ENCODE results near the gene APEX2. TPM values are rescaled to one million over a fixed set of nuclear protein-coding genes. Genes with fewer than 3 reads are reported as not detected.

The APEX2 gene
- total RNA-seq, 2 experiments from 2014 or later = 6.4 to 7.2 TPM

DNA sequence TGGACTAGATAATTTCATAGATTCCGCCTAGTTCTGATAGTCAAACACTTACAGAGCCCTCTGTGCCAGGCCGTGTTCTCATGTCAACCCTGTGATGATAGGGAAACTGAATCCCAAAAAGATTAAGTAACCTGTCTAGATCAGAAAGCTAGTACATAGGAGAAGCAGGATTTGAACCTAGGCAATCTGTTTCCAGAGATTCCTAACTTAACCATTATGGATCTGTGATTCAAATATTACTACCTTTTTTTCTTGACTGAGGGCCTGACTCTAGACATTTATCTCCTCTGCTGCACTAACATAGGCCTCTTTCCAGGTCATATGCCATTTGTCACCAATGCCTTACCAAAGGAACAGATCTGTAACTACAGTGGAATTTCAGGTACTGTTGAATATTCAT, 29.1 kb downstream of the APEX2 start:
- Histone ChIP-seq H3K4me1 (ENCODE audit: insufficient read depth, low read length) (no peaks in the 10 kb centered on the region), H3K36me3 (ENCODE audit: insufficient read depth, low read length) (no peaks in the 10 kb centered on the region), H3K27me3 (ENCODE audit: control insufficient read depth in 1 of 2, insufficient read depth in 2 of 2, low read length in 2 of 2) (no peaks in the 10 kb centered on the region), H3K4me3 (ENCODE audit: low read length) (no peak overlapping the region), H3K9me3 (ENCODE audit: control insufficient read depth in 1 of 2, insufficient read depth in 1 of 2, low read length in 2 of 2) (no peaks in the 10 kb centered on the region), H3K27ac (ENCODE audit: low read depth in 1 of 2, low read length in 2 of 2) (no peak overlapping the region)
- ChIA-PET CTCF (no interaction called here), POLR2A (no interaction called here)
- no peaks in the 10 kb centered on the region for H3K27me3 Mint-ChIP-seq
- no peaks in the 10 kb centered on the region for H3K9me3 Mint-ChIP-seq
- no peak for ATAC-seq (ENCODE audit: poor library complexity)
- TF ChIP-seq, protein P1, sequence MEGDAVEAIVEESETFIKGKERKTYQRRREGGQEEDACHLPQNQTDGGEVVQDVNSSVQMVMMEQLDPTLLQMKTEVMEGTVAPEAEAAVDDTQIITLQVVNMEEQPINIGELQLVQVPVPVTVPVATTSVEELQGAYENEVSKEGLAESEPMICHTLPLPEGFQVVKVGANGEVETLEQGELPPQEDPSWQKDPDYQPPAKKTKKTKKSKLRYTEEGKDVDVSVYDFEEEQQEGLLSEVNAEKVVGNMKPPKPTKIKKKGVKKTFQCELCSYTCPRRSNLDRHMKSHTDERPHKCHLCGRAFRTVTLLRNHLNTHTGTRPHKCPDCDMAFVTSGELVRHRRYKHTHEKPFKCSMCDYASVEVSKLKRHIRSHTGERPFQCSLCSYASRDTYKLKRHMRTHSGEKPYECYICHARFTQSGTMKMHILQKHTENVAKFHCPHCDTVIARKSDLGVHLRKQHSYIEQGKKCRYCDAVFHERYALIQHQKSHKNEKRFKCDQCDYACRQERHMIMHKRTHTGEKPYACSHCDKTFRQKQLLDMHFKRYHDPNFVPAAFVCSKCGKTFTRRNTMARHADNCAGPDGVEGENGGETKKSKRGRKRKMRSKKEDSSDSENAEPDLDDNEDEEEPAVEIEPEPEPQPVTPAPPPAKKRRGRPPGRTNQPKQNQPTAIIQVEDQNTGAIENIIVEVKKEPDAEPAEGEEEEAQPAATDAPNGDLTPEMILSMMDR (IDR thresholded peaks at IDR 0.05) = no peak
- H3K4me1 Mint-ChIP-seq (ENCODE audit: low read depth) = no peaks in the 10 kb centered on the region
- no peak overlapping the region for H3K27ac Mint-ChIP-seq
- intact Hi-C loops (cut with DNase I, micrococcal nuclease) = no loop called here
- H3K4me3 Mint-ChIP-seq = no peak overlapping the region
- H3K36me3 Mint-ChIP-seq (ENCODE audit: low read depth) = no peaks in the 10 kb centered on the region
- DNase-seq = no peak

DNA sequence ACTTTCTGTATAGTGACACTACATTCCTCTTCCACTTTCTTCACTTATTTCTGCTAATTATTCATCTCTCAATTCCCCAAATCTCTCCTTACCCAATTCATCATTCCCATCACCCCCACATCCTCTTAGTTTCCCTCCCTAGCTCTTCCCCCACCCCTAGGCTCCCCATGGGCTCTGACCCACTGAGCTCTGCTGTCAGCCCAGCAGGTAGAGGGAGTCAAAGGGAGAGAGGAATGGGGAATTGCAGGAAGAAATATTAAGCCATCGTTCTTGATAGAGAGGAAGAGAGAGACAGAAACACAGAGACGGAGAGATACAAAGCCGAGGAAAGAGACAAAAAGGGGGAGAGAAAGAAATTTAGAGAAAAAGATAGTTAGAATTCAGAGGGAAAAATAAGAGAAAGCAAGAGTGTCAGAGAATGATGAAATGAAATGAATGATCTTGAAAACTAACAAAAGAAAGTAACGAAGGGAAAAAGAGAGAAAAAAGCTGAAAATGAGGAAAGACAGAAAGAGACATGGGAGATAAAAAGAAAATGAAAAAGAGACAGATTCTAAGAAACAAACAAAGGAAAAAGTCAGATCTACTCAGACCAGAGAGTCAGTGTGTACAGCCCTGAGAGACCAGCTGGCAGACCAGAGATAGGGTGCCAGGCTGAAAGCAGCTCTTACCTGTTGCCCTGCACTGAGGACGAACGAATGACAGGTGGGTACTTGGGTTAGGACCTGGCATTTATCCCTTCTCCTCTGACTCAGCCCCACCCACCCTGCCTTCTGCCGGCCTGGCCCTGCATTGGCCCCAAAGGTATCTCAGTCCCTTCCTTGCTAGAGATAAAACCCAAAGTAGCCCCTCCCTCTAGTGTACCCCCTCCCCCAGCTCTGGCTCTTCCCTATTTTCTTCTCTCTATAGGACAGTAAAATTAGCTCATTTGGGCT, 30.4 kb downstream of the APEX2 start, which contains the start of gene ALAS2:
ALAS2 (minus strand) TSS at position 707 of the 935 bp plus-strand sequence. CDS start 4,977 bp downstream, outside the sequence.
- Mint-ChIP-seq H3K4me1 (ENCODE audit: low read depth) (no peaks in the 10 kb centered on the region), H3K27me3 (no peaks in the 10 kb centered on the region), H3K27ac (no peak within 1 kb of the TSS), H3K9me3 (no peaks in the 10 kb centered on the region), H3K36me3 (ENCODE audit: low read depth) (no peaks in the 10 kb centered on the region), H3K4me3 (no peak within 1 kb of the TSS)
- intact Hi-C loops (cut with DNase I, micrococcal nuclease) = no loop called here
- CTCF ChIA-PET = no interaction called here
- H3K9me3 ChIP-seq (ENCODE audit: control insufficient read depth in 1 of 2, insufficient read depth in 1 of 2, low read length in 2 of 2) = no peaks in the 10 kb centered on the region
- no peak for ATAC-seq (ENCODE audit: poor library complexity)
- TF ChIP-seq, protein P1 (IDR thresholded peaks at IDR 0.05) = no peak
- POLR2A ChIA-PET = no interaction called here
- no peaks in the 10 kb centered on the region for H3K4me1 ChIP-seq (ENCODE audit: insufficient read depth, low read length)
- DNase-seq = no peak
- no peaks in the 10 kb centered on the region for H3K27me3 ChIP-seq (ENCODE audit: control insufficient read depth in 1 of 2, insufficient read depth in 2 of 2, low read length in 2 of 2)
- no peak within 1 kb of the TSS for H3K27ac ChIP-seq (ENCODE audit: low read depth in 1 of 2, low read length in 2 of 2)
- H3K36me3 ChIP-seq (ENCODE audit: insufficient read depth, low read length) = no peaks in the 10 kb centered on the region
- H3K4me3 ChIP-seq (ENCODE audit: low read length) = no peak within 1 kb of the TSS

DNA sequence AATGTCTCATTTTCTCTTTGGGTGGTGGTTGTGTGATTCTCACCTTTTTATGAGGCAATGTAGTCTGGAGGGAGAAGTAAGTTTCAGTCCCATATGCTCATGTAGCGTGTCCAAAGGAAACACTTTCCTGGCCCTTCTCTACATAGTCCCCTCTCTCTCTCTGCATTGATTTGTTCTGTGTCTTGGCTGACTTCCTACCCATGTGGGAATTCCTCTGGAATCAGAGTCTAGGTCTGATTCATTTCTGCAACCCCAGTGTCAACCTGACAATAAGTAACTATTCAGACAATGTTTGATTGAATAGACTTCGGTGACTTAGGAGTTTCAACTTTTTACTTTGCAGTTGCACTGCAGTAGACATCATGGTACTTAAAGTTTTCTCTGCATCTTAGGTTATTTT, 33.3 kb downstream of the APEX2 start:
- POLR2A ChIA-PET = no interaction called here
- H3K27me3 ChIP-seq (ENCODE audit: control insufficient read depth in 1 of 2, insufficient read depth in 2 of 2, low read length in 2 of 2) = no peaks in the 10 kb centered on the region
- TF ChIP-seq, protein P1 (IDR thresholded peaks at IDR 0.05) = no peak
- H3K4me3 ChIP-seq (ENCODE audit: low read length) = no peak overlapping the region
- ATAC-seq (ENCODE audit: poor library complexity) (no peak), DNase-seq (no peak)
- no peaks in the 10 kb centered on the region for H3K36me3 Mint-ChIP-seq (ENCODE audit: low read depth)
- H3K4me1 Mint-ChIP-seq (ENCODE audit: low read depth) = no peaks in the 10 kb centered on the region
- no peak overlapping the region for H3K27ac ChIP-seq (ENCODE audit: low read depth in 1 of 2, low read length in 2 of 2)
- no peak overlapping the region for H3K4me3 Mint-ChIP-seq
- CTCF ChIA-PET = interaction anchor here (0.8 kb wide), 1 partner anchor 18 kb away, joined by 4 read pairs; no protein-coding TSS in a partner anchor
- no peaks in the 10 kb centered on the region for H3K9me3 Mint-ChIP-seq
- H3K9me3 ChIP-seq (ENCODE audit: control insufficient read depth in 1 of 2, insufficient read depth in 1 of 2, low read length in 2 of 2) = no peaks in the 10 kb centered on the region
- intact Hi-C loops (cut with DNase I, micrococcal nuclease) = no loop called here
- H3K36me3 ChIP-seq (ENCODE audit: insufficient read depth, low read length) = no peaks in the 10 kb centered on the region
- H3K4me1 ChIP-seq (ENCODE audit: insufficient read depth, low read length) = no peaks in the 10 kb centered on the region
- no peaks in the 10 kb centered on the region for H3K27me3 Mint-ChIP-seq
- no peak overlapping the region for H3K27ac Mint-ChIP-seq

All from CD4-positive, alpha-beta T cell (primary cell).